GM21423 (cell line): Measurements from ENCODE around the gene PIGQ.
"Not testable (repeated sequence)": the region's sequence is repeated elsewhere in the genome, so short reads cannot be mapped to it uniquely, and the experiment has no call there.

ENCODE experiments used
- ATAC-seq: cut with Tn5 transposase; IDR thresholded peaks from one replicate; pipeline ENCODE4 v1.9.1; 2021; ENCODE audit warnings: mild to moderate bottlenecking, moderate library complexity; ENCODE audit not compliant: unreplicated experiment

The PIGQ gene

DNA sequence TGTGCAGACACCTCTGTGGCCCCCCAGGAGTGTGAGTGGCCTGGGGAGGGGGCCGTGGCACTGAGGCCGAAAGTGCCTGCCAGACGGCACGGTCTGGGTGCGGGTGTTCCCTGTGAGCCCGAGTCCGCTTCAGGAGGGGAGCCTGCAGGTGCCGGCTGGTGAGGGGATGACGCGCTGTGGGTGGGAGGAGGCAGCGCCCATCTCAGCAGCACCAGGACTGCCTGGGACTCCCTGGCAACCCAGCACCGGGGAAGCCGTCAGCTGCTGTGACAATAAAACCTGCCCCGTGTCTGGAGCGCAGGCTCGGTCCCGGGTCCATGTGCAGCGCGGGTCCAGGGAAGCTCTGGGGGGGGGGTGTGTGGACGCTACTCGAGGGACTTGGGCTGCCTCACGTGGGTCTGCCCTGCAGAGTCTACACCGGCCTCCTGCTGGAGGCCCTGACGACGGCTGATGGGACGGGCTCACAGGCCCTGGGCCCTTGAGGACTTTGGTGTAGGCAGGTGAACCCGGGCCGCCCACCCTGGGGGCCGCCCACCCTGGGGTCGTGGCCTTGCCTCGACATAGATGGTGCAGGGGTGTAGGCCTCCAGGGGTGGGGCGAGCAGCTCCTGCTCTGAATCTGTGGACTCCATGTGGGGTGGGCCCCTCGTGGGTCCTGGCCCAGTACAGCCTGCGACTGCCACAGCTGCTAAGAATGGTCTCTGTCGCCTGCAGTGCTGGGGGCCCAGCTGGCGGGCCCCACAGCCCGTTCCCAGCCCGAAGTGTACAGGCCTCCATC is 14.2 kb downstream of the PIGQ start:
- no peak for ATAC-seq

DNA sequence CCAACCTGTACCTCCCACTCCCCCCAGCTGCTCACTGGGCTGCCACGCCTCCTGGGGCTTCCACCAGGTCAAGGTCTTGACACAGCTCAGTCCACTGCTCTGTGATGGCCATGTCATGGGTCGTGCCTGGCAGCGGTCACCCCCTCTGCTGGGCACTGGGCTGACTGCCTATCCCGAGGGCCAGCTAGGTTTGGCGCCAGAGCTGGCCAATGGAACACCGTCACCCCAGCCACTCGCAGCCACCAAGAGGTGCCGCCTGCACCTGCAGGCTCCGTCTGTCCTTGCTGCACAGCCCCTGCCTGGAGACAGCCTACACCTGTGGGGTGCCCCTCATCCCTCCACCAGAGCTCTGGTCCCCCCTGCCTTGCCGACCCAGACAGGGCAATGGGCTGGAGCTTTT is 15.6 kb downstream of the PIGQ start:
- no peak for ATAC-seq

DNA sequence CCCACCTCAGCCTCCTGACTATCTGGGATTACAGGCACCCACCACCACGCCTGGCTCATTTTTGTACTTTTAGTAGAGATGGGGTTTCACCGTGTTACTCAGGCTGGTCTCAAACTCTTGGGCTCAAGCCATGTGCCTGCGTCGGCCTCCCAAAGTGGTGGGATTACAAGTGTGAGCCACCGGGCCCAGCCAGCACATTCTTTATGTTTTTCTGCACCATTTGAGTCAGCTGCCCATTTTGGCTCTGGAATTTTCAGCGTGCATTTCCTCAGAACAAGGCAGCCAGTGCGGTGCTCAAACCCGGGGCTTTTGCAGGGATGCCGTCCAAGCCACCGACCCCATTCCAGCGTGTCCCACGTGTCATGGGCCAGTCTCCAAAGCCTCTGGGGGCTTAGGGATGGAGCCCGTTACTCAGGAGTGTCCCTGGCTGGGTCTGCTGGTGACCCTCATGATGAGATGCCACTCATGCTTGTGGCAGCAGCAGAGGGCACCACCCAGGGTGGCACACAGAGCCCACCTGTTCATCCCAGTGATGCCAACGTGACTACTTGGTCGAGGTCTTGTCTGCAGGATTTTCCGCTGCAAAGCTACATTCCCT is 16.4 kb downstream of the PIGQ start:
- ATAC-seq = no peak

DNA sequence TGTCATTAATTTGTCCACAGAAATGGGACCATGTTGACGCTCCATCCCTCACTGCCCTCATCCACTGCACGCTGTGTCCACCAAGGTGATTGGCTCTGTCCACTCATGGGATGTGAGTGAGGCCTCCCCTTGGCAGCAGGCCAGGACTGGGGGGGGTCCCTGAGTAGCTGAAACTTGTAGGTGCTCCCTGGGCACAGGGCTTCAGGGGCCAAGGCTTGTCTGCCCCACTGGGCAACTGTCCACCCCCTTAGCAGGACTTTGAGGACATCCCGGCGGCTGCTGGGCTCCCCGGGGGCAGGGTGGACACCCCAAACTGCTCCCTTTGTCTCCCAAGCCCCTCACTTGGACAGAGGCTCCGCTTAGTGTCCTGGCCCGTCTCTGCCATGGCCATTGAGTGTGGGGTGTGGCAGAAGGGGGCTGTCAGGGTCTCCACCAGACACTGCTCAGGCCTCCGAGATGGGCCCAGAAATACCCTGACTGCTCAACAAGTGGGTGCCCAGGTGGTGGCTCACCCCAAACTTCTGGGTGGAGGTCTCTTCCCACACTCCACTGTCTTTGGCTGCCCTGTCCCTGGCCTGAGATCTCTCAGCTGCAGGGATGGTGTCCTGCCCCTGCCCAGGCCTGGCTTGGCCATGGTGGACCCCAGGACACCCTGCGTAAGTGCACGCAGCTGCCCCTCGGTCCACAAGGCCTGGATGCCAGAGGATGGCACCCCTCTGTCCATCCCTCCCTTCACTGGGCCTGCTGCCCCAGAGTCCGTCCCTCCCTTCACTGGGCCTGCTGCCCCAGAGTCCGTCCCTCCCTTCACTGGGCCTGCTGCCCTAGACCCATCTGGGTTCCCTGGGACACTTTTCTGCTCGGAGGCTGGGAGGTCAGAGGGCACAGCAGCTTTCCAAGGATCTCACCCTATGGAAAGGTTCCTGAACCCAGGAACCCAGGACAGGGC is 17.1 kb downstream of the PIGQ start:
- no peak for ATAC-seq

DNA sequence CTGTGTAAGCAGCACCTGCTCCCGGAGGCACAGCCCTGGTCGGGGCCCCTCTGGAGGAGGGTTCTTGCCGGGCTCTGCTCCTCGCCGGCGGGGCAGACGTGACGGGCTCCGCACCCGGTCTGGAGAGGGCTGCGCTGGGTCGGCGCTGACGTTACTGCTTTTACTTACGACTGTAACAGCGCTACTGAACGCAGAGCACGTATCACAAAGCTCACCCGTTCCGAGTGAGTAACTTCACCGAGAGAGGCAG is 18.8 kb downstream of the PIGQ start:
- peak; percentile 4 for ATAC-seq

DNA sequence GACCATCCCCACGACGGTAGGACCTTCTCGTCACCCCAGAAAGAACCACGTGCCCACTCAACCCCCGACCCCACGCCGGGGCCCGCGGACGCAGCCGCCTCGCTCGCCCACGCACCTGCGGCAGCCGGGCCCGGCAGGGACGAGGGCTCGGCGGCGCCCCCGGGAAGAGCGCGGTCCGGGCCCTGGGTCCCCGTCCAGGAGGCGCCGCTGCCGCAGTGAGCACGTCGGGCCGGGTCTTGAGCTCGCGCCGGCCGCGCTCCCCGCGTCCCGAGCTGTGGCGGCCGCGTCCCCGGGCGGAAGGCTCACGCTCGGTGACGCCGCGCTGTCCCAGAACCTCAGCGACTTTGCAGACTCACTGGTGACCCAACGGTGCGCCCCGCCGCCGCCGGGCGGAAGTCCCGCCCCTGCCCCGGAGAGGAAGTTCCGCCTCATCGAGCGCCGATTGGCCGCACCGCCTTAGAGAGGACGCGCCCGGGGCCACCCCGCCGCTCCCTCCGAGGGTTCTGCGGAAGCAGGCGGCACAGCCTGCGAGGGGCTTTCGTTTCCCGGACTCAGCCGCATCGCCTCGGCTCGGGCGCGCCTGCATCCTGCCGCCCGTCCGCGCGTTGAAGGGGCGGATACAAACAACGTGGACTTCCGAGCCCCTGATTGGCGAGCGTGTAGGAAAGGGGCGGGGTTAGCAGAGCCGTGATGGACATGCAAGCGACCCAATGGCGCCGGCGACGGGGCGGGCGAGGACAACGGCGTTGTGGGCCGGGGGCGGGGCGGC is 19.3 kb downstream of the PIGQ start:
- peak; percentile 67 for ATAC-seq

DNA sequence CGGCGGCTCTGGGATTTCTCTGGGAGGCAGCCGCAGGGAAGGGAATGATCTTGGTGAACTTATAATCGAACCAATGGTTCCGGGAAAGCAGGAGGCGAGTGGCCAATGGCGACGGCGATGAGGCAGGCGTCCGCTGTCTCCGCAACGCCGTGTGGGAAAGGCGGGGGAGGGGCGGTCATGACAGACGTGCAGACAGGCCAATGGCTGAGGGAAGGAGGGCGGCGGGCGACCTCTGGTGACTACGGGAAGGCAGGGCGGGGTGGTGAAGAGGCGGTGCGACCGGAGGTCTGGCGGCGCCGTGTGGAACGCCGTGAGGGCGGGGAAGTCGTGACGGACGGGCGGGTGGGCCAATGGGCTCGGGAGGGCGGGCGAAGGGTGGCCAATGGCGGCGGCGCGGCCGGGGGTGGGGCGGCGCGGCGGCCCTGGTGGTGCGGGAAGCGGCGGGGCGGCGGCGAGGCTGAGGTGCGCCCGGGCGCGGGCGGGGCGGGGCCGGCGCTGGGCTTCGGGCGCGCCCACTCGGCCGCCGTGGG is 20.0 kb downstream of the PIGQ start, which contains the start of gene RAB40C:
TSS of gene RAB40C (plus strand) at position 409 of the 530 bp plus-strand sequence. CDS start 226 bp downstream, outside the sequence.
- ATAC-seq = peak; percentile 75

DNA sequence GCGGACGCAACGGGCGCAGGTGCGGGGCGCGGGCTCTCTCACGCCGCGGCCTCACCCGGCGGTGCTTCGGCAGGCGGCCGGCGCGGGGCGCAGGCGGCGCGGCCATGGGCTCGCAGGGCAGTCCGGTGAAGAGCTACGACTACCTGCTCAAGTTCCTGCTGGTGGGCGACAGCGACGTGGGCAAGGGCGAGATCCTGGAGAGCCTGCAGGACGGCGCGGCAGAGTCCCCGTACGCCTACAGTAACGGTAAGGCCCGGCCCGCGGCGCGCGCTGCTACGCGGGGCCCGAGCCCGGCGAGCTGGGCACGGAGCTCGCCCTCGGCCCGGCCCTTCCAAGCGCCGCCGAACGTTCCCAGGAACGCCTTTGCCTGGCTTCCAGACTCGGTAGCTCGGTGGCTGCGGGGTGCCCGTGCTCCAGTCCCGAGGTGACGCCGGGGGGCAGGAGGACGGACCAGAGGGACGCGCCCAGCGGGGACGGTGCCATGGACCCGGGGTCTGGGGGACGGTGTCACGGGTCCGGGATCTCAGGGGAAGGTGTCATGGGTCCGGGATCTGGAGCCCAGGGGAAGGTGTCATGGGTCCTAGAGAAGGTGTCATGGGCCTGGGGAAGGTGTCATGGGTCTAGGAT is 20.5 kb downstream of the PIGQ start:
- no peak for ATAC-seq

DNA sequence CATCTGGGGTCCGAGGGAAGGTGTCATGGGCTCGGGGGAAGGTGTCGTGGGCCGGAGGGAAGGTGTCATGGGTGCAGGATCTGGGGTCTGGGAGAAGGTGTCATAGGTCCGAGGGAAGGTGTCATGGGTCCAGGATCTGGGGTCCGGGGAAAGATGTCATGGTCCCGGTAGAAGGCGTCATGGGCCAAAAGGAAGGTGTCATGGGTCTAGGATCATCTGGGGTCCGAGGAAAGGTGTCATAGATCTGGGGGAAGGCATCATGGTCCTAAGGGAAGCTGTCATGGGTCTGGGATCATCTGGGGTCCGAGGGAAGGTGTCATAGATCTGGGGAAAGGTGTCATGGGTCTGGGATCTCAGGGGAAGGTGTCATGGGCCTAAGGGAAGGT is 21.0 kb downstream of the PIGQ start:
- no peak for ATAC-seq

DNA sequence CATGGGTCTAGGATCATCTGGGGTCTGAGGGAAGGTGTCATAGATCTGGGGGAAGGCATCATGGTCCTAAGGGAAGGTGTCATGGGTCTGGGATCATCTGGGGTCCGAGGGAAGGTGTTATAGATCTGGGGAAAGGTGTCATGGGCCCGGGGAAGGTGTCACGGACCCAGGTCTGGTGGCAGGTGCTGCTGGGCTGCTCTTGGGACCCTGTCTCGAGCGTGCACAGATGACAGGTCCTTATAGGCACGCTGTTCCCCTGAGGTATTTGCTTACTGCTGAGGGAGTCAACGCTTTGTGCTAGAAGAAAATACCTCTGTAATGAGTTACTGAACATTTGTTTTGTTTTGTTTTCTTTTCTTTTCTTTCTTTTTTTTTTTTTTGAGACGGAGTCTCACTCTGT is 21.5 kb downstream of the PIGQ start:
- ATAC-seq = no peak

DNA sequence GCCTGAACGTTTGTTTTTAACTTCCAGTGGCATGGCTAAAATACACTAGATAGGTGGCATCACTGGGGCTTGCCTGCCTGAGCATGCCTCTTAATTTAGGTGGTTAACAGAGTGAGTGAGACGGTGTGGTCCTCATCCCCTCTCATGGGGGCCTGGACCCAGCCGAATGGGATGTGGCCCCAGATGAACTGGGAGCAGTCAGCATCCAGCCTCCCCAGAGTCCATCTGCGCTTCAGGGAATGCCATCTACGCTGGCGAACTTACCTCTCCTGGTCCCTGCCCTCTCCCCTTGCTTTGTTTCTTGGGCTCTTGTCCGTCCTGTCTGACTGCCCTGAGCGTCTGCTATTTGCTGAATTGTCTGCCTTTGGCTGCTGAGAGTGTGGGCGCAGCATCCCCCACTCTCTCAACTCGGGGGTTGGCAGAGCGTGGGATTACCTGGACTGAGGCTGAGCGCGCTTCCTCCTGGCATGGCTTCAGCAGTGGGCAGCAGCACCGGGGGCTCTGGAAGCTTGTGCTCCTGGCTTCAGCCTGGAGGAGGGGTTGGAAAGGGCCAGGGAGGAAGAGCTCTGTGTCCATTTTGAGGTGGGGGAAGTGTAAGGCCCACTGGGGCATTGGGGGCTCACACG is 22.2 kb downstream of the PIGQ start:
- ATAC-seq = no peak

DNA sequence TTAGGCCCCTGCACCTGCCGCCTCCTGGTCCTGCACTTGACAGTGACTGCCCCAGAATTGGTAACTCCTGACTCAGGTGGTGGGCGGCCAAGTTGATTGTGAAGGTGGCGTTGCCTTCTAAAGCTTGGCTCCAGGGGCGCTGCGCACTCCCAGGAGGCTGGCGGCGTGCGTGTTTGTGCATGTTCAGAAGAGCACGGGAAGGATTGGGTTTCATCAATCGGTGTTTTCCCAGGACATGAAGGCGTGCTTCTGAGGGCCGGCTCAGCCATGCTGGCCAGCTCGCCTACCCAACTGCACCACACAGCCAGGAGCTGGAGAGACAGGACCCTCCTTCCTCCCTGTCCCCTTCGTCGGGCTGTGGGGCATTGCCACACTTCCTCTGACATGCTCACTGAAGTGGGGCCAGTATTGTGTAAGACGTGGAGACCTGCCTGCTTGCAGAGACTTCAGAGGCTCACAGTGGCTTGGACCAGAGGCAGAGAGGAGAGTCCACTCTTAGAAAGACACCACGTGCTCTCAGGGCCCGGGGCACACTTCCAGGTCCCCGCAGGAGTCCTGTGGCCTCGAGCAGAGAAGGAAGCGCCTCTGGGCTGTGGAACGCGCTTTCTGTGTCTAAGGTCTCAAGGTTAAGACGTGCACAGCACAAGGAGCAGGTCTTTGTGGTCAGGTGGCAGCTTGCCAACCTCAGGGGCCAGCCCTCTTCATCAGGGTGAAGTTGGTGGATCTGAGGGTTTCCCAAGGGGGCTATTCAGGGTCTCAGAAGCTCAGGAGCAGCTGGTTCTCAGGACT is 22.9 kb downstream of the PIGQ start:
- no peak for ATAC-seq

DNA sequence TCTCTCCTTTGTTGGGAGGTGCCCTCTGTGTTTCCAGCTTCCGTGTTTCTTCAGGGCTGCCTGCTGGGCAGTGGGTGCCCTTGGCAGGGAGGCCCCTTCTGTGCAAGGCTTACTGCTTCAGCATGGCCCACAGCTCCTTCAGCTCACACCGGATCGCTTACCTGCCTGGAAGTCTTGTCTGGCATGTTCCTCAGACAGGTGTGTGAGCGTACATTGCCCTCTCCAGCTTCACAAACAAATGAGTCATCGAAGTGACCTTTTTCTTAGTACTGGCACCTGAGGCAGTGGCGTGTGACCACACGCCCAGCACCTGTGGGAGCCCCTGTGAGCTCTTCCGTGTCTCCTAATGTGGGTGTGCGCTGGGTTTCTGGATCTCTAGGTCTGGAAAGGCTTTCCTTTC is 23.6 kb downstream of the PIGQ start:
- ATAC-seq = no peak

DNA sequence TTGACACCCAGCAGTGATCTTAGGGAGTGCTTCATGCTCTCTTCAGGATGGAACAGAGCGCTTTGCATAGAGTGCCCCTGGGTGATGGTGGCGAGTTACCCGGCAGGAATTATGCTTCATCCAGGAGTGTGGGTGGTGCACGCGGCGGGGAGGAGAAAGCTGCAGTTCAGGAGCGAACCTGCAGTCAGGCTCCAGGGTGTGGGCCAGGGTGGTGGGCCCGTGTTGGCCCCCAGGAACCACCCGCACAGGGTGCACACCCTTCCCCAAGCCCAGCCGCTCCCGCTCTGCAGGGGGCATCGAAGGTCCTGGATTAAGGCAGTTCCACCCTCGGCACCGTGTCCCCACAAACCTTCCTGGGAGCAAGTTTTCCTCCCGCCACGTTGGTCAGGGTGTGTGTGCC is 24.0 kb downstream of the PIGQ start:
- no peak for ATAC-seq

DNA sequence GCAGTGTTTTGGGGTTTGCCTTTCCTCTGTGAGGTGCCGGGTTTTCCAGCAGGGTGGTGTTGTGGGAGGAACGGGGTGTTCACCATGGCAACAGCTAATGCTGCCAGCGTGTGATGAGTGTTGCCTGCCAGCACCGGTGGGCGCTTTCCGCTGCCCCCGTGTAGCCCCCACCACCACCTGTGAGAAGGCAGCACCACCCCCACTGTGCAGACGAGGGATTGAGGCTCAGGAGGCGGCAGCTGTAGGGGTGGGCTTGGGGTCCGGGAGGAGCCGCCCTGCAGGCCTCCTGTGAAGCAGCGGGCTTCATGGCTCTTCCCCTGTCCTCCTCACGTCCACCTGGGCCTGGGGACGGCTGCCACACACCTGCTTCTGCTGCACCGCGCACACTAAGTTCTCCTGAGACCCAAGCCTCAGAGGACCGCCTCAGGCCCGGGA is 25.3 kb downstream of the PIGQ start:
- ATAC-seq = no peak

DNA sequence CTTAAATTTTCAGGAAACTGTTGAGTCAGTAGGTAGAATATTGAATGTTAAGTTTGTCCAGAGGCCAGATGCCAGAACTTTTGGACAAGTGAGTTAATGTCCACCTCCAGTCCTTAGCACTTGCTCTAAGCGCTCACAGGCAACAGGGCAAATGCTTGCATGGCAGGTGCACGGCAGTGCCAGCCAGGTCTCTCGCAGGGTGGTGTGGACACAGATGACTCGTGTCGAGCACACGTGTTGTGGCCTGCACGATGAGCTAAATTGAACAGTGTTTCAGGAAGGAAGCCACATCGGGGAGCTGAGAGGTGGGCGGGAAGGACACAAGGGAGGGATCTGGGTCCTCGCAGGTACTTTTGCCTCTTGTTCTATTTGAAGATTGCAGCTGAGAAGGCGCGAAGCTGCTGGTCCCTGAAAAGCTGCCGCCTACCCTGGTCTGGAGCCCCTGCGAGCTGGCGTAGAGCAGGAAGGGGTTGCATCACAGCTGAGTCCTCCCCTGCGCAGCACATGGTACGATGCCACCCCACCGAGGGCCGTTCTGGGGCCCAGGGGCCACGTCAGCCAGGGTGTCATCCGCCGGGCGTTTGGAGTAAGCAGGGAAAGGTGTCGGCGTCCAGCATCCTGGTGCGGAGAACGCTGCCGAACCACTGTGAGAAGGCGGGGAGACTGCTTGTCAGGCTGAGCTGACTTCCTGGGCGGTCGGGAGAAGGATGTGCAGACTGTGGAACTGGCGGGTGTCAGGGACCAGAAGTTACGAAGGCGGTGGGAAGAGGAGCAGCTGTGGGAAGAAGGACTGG is 26.4 kb downstream of the PIGQ start:
- no peak for ATAC-seq

DNA sequence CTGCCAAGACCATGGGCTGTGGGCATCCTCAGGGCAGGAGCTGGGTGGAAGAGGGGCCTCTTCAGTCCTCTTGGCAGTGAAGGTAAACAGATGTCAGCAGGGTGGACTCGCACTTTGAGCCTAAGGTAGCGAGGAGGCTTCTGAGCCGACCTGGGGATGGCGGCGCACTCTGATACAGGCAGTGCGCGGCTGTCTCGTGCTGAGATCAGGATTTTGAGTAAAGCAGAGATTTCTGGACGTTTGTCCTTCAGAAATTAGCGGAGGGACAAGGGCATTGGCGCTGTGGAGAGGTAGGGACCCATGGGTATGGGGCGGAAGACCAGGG is 26.9 kb downstream of the PIGQ start:
- no peak for ATAC-seq

DNA sequence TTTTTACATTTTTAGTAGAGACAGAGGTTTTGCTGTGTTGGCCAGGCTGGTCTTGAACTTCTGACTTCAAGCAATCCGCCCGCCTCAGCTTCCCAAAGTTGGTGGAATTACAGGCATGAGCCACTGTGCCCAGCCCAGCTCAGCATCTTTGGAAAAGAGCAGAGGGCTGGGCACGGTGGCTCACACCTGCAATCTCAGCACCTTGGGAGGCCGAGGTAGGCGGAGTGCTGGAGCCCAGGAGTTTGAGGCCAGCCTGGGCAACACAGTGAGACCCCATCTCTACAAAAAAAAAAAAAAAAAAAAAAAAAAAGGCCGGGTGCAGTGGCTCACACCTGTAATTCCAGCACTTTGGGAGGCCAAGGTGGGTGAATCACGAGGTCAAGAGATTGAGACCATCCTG is 27.9 kb downstream of the PIGQ start:
- not testable (repeated sequence) for ATAC-seq
